Measurements from ENCODE around the gene MROH8.

MROH8 gene

DNA sequence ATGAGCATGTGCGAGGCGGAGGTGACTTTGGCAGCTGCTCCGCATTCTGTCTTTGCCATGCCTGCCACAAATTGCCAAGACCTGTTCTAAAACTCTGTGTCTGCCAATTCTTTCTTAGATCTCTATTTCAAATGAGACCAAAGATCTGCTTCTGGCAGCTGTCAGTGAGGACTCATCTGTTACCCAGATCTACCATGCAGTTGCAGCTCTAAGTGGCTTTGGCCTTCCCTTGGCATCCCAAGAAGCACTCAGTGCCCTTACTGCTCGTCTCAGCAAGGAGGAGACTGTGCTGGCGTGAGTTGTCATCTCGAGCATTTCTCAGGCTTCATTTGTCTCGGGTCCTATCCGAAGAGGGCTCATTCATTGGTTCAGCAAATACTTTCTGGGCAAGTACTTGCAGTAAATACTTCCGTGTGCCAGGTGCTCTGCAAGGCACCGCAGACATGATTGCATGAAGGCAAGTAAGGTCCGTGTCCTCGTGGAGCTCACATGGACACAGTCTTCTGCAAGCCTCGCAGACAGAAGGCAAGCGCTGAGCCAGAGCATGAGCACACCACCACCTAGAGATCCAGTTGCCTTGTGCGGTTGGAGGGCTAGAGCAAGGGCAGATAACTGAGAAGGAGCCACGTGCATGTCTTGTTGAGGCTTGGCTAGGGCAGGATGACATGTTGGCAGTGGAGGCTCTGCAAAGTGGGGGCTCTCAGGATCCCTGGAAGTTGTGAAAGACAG is 19.7 kb upstream of the MROH8 start:
- no peaks in the 10 kb centered on the region for H3K27me3 ChIP-seq (ENCODE audit: insufficient read depth, low read length)
- no peak overlapping the region for H3K9ac ChIP-seq (ENCODE audit: low read depth, low read length)
- H3K36me3 ChIP-seq (ENCODE audit: insufficient read depth, low read length) = peaks cover 75% of the 10 kb centered on the region
- H3K4me3 ChIP-seq (ENCODE audit: low read length) = no peak overlapping the region
- peaks cover 8% of the 10 kb centered on the region; the same call in 1 of the 2 replicates for H3K4me1 ChIP-seq (ENCODE audit: insufficient read depth, low read length)
- WGBS = 88% methylated on average over 16 of the region's 16 CpGs
- no peak overlapping the region for H3K27ac ChIP-seq (ENCODE audit: low read depth, low read length)
- H3K9me3 ChIP-seq (ENCODE audit: insufficient read depth, low read depth, low read length) = no peaks in the 10 kb centered on the region

DNA sequence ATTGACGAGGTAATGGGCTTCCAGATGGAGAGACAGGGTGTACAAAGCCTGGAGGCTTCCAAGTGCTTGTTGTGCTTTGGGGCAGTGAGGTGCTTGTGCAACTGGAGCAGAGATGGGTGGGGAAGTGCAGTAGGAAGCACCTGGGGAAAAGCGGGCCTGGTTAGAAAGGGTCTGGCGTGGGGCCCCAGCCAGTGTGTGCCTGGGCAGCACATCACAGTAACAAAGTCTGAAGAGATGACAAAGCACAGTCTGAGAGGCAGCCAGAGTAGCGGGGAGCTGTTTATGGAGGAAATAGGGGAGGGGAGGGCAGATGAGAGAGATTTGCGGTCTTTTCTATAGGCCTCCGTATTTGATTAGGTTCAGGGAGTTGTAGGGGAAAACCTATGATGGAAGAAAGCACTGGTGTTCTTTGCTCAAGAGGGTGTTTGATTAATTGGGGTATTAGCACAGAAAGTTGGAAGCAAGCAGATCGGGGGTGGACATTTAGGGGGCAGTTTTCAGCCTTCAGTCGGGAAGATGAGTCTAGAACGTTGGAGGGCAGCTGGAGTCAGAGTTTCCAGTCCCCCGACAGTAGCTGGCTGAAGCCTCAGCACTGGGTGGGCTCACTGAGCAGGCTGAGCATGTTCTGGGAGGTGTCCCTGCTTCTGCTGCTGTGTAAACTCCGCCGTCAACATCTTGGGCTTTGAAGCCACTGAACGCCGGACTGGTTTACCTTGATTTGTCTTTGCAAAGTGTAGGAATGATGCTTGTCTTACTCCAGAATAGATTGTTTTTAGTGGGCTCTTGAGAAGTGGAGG is 15.5 kb upstream of the MROH8 start:
- 78% methylated on average over 14 of the region's 14 CpGs for WGBS
- Histone ChIP-seq H3K9ac (ENCODE audit: low read depth, low read length) (no peak overlapping the region), H3K36me3 (ENCODE audit: insufficient read depth, low read length) (peaks cover 59% of the 10 kb centered on the region), H3K4me3 (ENCODE audit: low read length) (no peak overlapping the region), H3K9me3 (ENCODE audit: insufficient read depth, low read depth, low read length) (no peaks in the 10 kb centered on the region), H3K27ac (ENCODE audit: low read depth, low read length) (peak overlapping the region; percentile 1; the same call in 1 of the 2 replicates), H3K4me1 (ENCODE audit: insufficient read depth, low read length) (0 out of 2 replicates have a peak, but pooled peaks cover 2% of the 10 kb centered on the region), H3K27me3 (ENCODE audit: insufficient read depth, low read length) (no peaks in the 10 kb centered on the region)

DNA sequence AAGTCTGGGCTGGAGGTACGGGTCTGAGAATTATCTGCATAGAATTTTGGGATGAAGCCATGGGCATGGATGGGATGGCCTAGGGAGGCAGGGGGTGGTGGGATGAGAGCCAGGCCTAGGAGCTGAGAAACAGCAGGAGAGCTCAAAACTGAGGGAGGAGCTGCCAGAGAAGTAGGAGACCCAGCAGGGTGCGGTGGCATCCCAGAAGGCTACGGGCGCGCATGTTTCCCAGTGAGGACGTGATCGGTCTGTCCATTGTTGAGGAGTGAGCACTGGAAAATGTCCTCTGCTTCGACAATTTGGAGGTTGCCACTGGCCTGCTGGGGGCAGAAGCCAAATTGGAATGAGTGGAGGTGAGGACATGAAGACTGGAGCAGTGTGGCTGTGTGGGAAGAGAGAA is 14.5 kb upstream of the MROH8 start:
- H3K4me3 ChIP-seq (ENCODE audit: low read length) = no peak overlapping the region
- H3K27ac ChIP-seq (ENCODE audit: low read depth, low read length) = no peak overlapping the region
- WGBS = 95% methylated on average over 8 of the region's 8 CpGs
- H3K9ac ChIP-seq (ENCODE audit: low read depth, low read length) = no peak overlapping the region
- H3K4me1 ChIP-seq (ENCODE audit: insufficient read depth, low read length) = 0 out of 2 replicates have a peak, but pooled peaks cover 2% of the 10 kb centered on the region
- no peaks in the 10 kb centered on the region for H3K9me3 ChIP-seq (ENCODE audit: insufficient read depth, low read depth, low read length)
- H3K36me3 ChIP-seq (ENCODE audit: insufficient read depth, low read length) = peaks cover 59% of the 10 kb centered on the region
- no peaks in the 10 kb centered on the region for H3K27me3 ChIP-seq (ENCODE audit: insufficient read depth, low read length)

DNA sequence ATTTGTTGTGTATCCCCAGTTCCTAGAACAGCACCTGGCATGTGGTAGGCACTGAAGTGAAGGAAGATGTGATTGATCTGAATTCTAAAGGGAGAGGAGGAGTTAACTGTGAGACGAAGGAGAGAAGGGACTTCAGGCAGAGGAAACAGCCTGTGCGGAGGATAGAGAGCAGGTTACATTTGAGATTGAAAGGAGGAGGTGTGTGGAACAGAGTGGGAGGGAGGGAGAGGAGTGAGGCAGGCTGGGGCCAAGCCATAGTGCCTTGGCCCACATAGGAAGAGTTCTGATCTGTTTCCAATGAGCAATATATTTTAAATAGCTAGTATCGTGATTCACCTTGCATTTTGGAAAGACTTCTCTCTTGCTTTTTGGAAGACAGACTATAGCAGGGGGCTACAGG is 13.9 kb upstream of the MROH8 start:
- WGBS = 90% methylated on average over 3 of the region's 3 CpGs
- Histone ChIP-seq H3K27me3 (ENCODE audit: insufficient read depth, low read length) (no peaks in the 10 kb centered on the region), H3K9me3 (ENCODE audit: insufficient read depth, low read depth, low read length) (no peaks in the 10 kb centered on the region), H3K4me3 (ENCODE audit: low read length) (no peak overlapping the region), H3K36me3 (ENCODE audit: insufficient read depth, low read length) (peaks cover 59% of the 10 kb centered on the region), H3K9ac (ENCODE audit: low read depth, low read length) (no peak overlapping the region), H3K27ac (ENCODE audit: low read depth, low read length) (no peak overlapping the region), H3K4me1 (ENCODE audit: insufficient read depth, low read length) (0 out of 2 replicates have a peak, but pooled peaks cover 2% of the 10 kb centered on the region)

DNA sequence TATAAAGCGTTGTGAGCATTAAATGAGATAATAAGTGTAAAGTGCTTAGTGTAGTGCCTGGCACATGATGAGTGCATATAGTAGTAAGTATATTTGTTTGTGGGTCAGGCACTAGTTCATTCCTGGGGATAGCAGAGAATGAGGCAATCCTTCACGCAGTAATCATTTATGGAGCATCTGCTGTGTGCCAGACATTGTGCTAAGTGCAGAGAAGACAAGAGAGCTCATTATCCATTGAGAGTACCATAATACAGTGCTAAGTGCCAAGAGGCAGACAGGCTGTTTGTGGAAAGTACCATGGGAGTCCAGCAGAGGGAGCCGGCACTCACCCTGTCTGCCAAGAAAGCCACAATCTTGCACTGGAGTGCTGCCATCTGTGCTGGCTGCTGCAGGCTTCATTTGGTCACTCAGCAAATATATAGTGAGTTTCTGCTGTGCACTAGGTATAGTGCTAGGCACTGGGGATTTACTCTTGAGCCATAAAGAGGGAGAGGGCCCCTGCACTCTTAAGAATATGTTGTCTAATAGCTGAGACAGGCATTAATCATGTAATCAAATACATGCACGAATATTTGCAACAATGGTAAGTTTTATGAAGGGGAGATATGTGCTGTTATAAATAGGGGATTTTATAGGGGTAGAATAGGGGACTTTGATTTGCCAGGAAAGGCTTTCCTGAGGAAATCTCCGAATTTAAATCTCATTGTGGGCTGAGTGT is 12.9 kb upstream of the MROH8 start:
- no peak overlapping the region for H3K9ac ChIP-seq (ENCODE audit: low read depth, low read length)
- 57% methylated on average over 5 of the region's 5 CpGs for WGBS
- 0 out of 2 replicates have a peak, but pooled peaks cover 2% of the 10 kb centered on the region for H3K4me1 ChIP-seq (ENCODE audit: insufficient read depth, low read length)
- no peak overlapping the region for H3K4me3 ChIP-seq (ENCODE audit: low read length)
- H3K36me3 ChIP-seq (ENCODE audit: insufficient read depth, low read length) = peaks cover 59% of the 10 kb centered on the region
- H3K27me3 ChIP-seq (ENCODE audit: insufficient read depth, low read length) = no peaks in the 10 kb centered on the region
- H3K9me3 ChIP-seq (ENCODE audit: insufficient read depth, low read depth, low read length) = no peaks in the 10 kb centered on the region
- H3K27ac ChIP-seq (ENCODE audit: low read depth, low read length) = no peak overlapping the region

DNA sequence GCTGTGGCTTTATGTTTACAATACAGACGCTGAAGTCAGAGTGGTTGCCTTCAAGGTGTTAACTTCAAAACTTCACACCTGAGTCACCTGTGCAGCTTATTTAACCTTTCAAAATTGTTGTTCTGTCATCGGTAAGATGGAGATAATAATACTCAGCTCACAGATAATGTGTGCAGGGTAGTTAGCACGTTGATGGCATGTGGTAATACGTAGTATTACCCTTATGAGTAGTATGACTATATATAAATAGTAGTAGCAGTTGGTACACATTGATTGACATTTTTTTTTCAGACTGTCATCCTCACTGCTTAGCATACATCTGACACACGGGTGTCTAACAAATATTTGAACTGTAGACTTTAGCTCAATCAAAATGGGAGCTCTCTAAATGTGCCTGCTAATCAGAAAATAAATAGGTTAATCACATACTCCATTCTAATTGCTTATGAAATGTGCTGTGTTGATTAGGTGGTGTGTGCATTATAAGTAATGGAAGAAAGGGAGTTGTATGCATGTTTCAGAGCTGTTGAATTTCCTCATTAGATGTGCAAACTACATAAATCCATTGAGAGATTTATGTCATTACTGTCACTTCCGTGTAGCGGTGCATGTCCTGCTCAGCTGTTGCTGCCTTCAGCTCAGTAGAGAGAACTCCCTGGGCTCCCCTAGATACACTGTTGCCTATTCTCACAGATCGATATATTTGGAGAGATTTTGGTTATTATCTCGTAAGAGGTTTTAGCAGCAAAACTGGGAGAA is 11.2 kb upstream of the MROH8 start:
- H3K4me1 ChIP-seq (ENCODE audit: insufficient read depth, low read length) = 0 out of 2 replicates have a peak, but pooled peaks cover 2% of the 10 kb centered on the region
- H3K36me3 ChIP-seq (ENCODE audit: insufficient read depth, low read length) = peaks cover 64% of the 10 kb centered on the region
- no peaks in the 10 kb centered on the region for H3K9me3 ChIP-seq (ENCODE audit: insufficient read depth, low read depth, low read length)
- H3K9ac ChIP-seq (ENCODE audit: low read depth, low read length) = no peak overlapping the region
- no peak overlapping the region for H3K27ac ChIP-seq (ENCODE audit: low read depth, low read length)
- H3K27me3 ChIP-seq (ENCODE audit: insufficient read depth, low read length) = no peaks in the 10 kb centered on the region
- no peak overlapping the region for H3K4me3 ChIP-seq (ENCODE audit: low read length)
- 94% methylated on average over 9 of the region's 9 CpGs for WGBS

DNA sequence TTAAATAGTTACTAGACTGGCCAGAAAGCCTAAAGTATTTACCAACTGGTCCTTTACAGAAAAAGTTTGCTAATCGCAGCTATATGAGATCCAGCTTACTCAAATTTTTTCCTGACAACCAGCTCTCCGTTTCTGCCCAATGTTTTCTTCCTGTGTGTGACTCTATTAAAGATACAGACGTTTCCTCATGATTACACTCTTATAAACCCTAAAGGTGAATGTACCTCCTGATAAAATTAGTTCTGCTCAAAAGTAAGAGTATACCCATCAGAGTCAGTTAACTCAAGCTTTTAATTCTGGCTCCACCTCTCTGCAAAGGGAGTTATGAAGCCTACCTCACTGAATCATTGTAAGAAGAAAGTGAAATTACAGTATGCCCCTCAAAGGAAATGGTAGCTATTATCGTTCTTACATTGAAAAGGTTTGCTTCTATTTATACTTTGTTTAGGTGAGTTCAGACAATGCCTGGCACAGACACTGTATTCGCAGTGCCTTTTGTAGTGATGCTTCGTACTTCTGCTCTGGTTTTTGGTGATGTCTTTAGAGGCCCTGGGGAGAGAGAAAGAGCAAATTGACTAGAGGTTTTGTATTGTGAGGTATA is 10.2 kb upstream of the MROH8 start:
- no peak overlapping the region for H3K9ac ChIP-seq (ENCODE audit: low read depth, low read length)
- no peaks in the 10 kb centered on the region for H3K4me1 ChIP-seq (ENCODE audit: insufficient read depth, low read length)
- no peaks in the 10 kb centered on the region for H3K9me3 ChIP-seq (ENCODE audit: insufficient read depth, low read depth, low read length)
- no peak overlapping the region for H3K4me3 ChIP-seq (ENCODE audit: low read length)
- no peaks in the 10 kb centered on the region for H3K27me3 ChIP-seq (ENCODE audit: insufficient read depth, low read length)
- H3K36me3 ChIP-seq (ENCODE audit: insufficient read depth, low read length) = peaks cover 74% of the 10 kb centered on the region
- WGBS = 93% methylated on average over 6 of the region's 6 CpGs
- H3K27ac ChIP-seq (ENCODE audit: low read depth, low read length) = no peak overlapping the region

DNA sequence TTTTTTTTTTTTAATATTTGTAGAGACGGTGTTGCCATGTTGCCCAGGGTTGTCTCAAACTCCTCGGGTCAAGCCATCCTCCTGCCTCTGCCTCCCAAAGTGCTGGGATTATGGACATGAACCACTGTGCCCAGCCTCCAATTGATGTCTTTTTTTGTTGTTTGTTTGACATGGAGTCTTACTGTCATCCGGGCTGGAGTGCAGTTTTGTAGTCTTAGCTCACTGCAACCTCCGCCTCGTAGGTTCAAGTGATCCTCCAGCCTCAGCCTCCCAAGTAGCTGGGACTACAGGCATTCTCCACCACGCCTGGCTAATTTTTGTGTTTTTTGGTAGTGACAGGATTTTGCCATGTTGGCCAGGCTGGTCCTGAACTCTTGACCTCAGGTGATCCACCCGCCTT is 9.4 kb upstream of the MROH8 start:
- Histone ChIP-seq H3K9me3 (ENCODE audit: insufficient read depth, low read depth, low read length) (no peaks in the 10 kb centered on the region), H3K9ac (ENCODE audit: low read depth, low read length) (no peak overlapping the region), H3K4me3 (ENCODE audit: low read length) (no peak overlapping the region), H3K4me1 (ENCODE audit: insufficient read depth, low read length) (no peaks in the 10 kb centered on the region), H3K36me3 (ENCODE audit: insufficient read depth, low read length) (peaks cover 79% of the 10 kb centered on the region), H3K27ac (ENCODE audit: low read depth, low read length) (no peak overlapping the region), H3K27me3 (ENCODE audit: insufficient read depth, low read length) (no peaks in the 10 kb centered on the region)
- WGBS = 86% methylated on average over 7 of the region's 7 CpGs

DNA sequence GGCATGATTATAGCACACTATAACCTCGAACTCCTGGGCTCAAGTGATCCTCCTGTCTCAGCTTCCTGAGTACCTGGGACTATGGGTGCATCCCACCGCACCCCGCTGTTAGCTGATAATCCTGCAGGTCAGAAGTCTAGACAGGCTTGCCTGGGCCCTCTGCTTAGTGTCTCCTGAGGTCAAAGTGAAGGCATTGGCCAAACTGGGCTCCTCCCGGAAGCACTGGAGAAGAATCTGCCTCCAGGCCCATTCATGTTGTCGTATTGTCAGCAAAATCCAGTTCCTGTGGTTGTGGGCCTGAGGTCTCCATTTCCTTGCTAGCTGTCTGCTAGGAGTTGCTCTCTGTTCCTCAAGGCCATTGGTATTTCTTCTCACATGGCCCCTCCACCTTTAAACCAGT is 6.3 kb upstream of the MROH8 start:
- Histone ChIP-seq H3K9me3 (ENCODE audit: insufficient read depth, low read depth, low read length) (no peaks in the 10 kb centered on the region), H3K27ac (ENCODE audit: low read depth, low read length) (no peak overlapping the region), H3K4me1 (ENCODE audit: insufficient read depth, low read length) (0 out of 2 replicates have a peak, but pooled peaks cover under 1% of the 10 kb centered on the region), H3K4me3 (ENCODE audit: low read length) (no peak overlapping the region), H3K36me3 (ENCODE audit: insufficient read depth, low read length) (peaks cover 73% of the 10 kb centered on the region), H3K27me3 (ENCODE audit: insufficient read depth, low read length) (no peaks in the 10 kb centered on the region), H3K9ac (ENCODE audit: low read depth, low read length) (no peak overlapping the region)
- WGBS = 94% methylated on average over 5 of the region's 5 CpGs
